ENCODE measurements around the gene TTC7B.

TTC7B gene

DNA sequence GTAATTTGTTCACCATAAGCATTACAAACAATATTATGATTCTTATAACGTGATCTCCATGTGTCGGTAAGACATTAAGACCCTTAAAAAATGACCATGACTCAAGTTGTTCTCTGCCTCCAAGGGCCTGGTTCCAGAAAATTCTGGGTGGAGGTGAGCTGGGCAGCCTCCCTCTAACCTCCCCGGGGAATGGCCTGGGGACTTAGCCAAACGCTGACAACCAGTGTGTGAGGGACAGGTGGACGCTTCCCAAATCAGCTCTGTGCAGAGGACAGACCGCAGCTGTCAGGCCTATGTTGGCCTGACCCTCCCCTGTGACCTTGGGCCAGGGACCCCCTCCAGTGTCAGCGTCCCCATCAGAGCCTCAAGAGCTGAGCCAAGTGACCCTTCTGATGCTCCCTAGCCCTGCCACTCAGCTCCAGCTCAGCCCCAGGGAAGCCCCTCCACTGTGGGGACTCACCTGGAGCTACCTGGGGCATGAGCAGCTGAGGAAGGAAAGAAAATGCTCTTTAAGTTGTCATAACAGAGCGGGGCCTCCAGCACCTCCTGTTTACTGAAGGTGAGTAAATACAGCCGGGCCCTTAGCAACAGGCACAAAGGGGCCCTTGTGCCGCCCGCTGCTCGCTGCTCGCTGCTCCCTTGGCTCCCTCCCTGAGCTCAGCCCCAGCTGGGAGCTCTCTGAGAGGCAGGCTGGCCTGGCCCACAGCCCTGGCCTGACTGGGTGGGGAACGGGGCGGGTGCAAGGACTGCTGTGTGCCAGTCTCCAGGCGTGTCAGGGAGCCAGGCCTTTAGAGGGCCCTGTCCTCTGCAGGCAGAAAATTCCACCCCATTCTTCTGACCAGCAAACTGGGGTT lies 302.8 kb downstream of the TTC7B start:
- H3K4me3 ChIP-seq (ENCODE audit: low read depth, low read length): no peak overlapping the region
- TF ChIP-seq, protein P1, sequence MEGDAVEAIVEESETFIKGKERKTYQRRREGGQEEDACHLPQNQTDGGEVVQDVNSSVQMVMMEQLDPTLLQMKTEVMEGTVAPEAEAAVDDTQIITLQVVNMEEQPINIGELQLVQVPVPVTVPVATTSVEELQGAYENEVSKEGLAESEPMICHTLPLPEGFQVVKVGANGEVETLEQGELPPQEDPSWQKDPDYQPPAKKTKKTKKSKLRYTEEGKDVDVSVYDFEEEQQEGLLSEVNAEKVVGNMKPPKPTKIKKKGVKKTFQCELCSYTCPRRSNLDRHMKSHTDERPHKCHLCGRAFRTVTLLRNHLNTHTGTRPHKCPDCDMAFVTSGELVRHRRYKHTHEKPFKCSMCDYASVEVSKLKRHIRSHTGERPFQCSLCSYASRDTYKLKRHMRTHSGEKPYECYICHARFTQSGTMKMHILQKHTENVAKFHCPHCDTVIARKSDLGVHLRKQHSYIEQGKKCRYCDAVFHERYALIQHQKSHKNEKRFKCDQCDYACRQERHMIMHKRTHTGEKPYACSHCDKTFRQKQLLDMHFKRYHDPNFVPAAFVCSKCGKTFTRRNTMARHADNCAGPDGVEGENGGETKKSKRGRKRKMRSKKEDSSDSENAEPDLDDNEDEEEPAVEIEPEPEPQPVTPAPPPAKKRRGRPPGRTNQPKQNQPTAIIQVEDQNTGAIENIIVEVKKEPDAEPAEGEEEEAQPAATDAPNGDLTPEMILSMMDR (IDR thresholded peaks at IDR 0.05; ENCODE audit: borderline replicate concordance, insufficient read depth, low read depth, low read length): no peak

DNA sequence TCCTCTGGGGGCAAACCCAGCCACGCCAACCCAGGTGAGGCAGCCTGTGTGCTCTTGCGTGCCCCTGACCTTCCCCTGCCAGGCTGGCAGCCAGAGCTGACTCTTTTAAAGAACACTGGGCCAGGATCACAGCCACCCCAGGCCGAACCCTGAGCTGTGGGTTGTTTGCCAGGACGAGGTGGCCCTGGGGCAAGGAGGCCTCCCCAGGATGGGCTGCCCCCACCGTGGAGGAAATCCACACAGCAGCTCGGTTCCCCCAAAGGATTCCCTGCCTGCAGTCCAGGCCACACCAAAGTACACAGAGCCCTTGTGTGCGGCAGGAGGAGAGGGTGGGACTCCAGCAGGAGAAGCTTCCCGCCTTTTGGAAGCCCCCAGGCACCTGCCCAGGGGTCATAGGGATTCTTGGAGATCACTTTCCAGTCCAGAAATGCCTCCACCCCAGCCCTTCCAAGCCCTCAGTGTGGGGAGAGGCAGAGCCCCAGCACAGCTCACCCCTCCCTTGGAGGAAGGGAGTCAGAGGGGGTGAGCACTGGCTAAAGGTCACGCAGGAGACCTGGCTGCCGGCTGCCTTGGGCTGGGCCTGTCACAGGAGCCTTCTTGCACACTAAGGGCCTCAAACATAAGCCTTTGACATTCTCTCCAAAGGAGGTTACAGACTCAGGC lies 303.8 kb downstream of the TTC7B start:
- H3K4me3 ChIP-seq (ENCODE audit: low read depth, low read length): no peak overlapping the region
- TF ChIP-seq, protein P1 (IDR thresholded peaks at IDR 0.05; ENCODE audit: borderline replicate concordance, insufficient read depth, low read depth, low read length): no peak

DNA sequence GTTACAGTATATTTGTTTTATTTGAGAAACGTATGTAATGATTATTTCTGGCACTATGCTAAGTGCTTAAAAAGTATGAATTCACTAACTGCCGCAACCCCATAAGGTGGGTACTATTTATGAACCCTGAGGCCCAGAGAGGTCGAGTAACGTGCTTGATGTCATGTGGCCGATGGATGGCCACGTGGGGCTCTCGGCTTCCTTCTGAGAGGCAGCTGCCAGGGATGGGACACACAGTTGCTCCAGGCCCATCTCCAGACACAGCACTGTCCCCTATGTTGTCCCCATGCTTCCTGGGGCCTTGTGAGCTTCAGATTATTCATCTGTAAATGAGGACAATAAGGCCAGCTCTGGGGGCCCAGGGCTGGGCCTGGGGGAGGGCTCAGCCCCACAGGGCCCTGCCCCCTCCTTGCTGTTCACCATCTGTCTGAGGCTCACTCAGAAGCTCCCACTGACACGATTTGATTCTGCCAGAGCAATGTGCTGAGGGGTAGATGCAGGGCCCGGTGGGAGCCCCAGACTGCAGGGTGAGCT lies 304.4 kb downstream of the TTC7B start:
- H3K4me3 ChIP-seq (ENCODE audit: low read depth, low read length): no peak overlapping the region
- TF ChIP-seq, protein P1 (IDR thresholded peaks at IDR 0.05; ENCODE audit: borderline replicate concordance, insufficient read depth, low read depth, low read length): no peak

GRCh38 chr14:90511252-90511651 lies 305.0 kb downstream of the TTC7B start:
- H3K4me3 ChIP-seq (ENCODE audit: low read depth, low read length): no peak overlapping the region
- TF ChIP-seq, protein P1 (IDR thresholded peaks at IDR 0.05; ENCODE audit: borderline replicate concordance, insufficient read depth, low read depth, low read length): no peak

- TF ChIP-seq, protein P1 (IDR thresholded peaks at IDR 0.05; ENCODE audit: borderline replicate concordance, insufficient read depth, low read depth, low read length): no peak
- H3K4me3 ChIP-seq (ENCODE audit: low read depth, low read length): no peak overlapping the region
These were observed 306.1 kb downstream of the TTC7B start for GRCh38 chr14:90510159-90510558.

- H3K4me3 ChIP-seq (ENCODE audit: low read depth, low read length): no peak overlapping the region
- TF ChIP-seq, protein P1 (IDR thresholded peaks at IDR 0.05; ENCODE audit: borderline replicate concordance, insufficient read depth, low read depth, low read length): 0 out of 2 replicates have a peak, but pooled peaks have one; percentile 1
These were observed 306.8 kb downstream of the TTC7B start for GRCh38 chr14:90509403-90509802.
